WTC11 (cell line): ENCODE measurements around the gene SIK2. TPM values are rescaled to one million over a fixed set of nuclear protein-coding genes. Genes with fewer than 3 reads are reported as not detected.

Experiments
- ATAC-seq: fragments of 200-7000 bp; cut with Tn5 transposase; 2 replicates; pipeline ENCODE4 v1.10.0; 2021; ENCODE audit warnings: mild to moderate bottlenecking, moderate library complexity
- CTCF ChIA-PET: fragments of 300-600 bp; sonication (Branson Sonifier 250); formaldehyde crosslinking; loops from one replicate; lab custom pipeline; 2021; ENCODE audit warnings: antibody characterized with exemption; lab: Charles Lee
- POLR2A ChIA-PET: fragments of 350-600 bp; sonication (Branson Sonifier 250); formaldehyde crosslinking; loops from one replicate; lab custom pipeline; 2021; ENCODE audit warnings: antibody characterized with exemption; lab: Charles Lee
- DNase-seq: peaks from one replicate; pipeline ENCODE4 v3.0.0; 2021; ENCODE audit warnings: low spot score
- H3K27ac Mint-ChIP-seq: 2 replicates; pipeline ENCODE4 v1.8.0; 2021; ENCODE audit warnings: mixed read lengths
- H3K27me3 Mint-ChIP-seq: 2 replicates; pipeline ENCODE4 v1.8.0; 2021; ENCODE audit warnings: low read depth, mild to moderate bottlenecking, moderate library complexity, mixed read lengths
- H3K36me3 Mint-ChIP-seq: 2 replicates; pipeline ENCODE4 v1.8.0; 2021; ENCODE audit warnings: mixed read lengths
- H3K4me1 Mint-ChIP-seq: 2 replicates; pipeline ENCODE4 v1.8.0; 2022; ENCODE audit warnings: mixed read lengths
- H3K4me3 Mint-ChIP-seq: 2 replicates; pipeline ENCODE4 v1.8.0; 2021; ENCODE audit warnings: mild to moderate bottlenecking, moderate library complexity, mixed read lengths
- H3K9me3 Mint-ChIP-seq: 2 replicates; pipeline ENCODE4 v1.8.0; 2021; ENCODE audit warnings: mixed read lengths
- CBFB ChIP-seq: sonication (generic); formaldehyde crosslinking; IDR thresholded peaks from 2 replicates; pipeline ENCODE4 v1.8.1; 2022; ENCODE audit warnings: mild to moderate bottlenecking, low read depth, missing genetic modification reagents
- CDX4 ChIP-seq: fragments of 250-450 bp; sonication (Bioruptor Pico); IDR thresholded peaks from 2 replicates; pipeline ENCODE4 v1.9.0; 2021; ENCODE audit warnings: moderate library complexity, mild to moderate bottlenecking, inconsistent platforms, borderline replicate concordance
- ELF4 ChIP-seq: sonication (generic); formaldehyde crosslinking; IDR thresholded peaks from 2 replicates; pipeline ENCODE4 v1.8.1; 2022; ENCODE audit warnings: low read depth, mild to moderate bottlenecking, moderate library complexity, missing genetic modification reagents
- EMX1 ChIP-seq: fragments of 250-450 bp; sonication (Bioruptor Pico); IDR thresholded peaks from 2 replicates; pipeline ENCODE4 v1.8.0; 2021; ENCODE audit warnings: mild to moderate bottlenecking
- FOXK1 ChIP-seq: sonication (generic); formaldehyde crosslinking; IDR thresholded peaks from 2 replicates; pipeline ENCODE4 v1.8.0; 2022; ENCODE audit warnings: mild to moderate bottlenecking, moderate library complexity, missing genetic modification reagents
- JAZF1 ChIP-seq: fragments of 250-450 bp; sonication (Bioruptor Pico); IDR thresholded peaks from 2 replicates; pipeline ENCODE4 v1.9.0; 2021; ENCODE audit warnings: moderate library complexity, mild to moderate bottlenecking, inconsistent platforms
- MAX ChIP-seq: sonication (generic); formaldehyde crosslinking; IDR thresholded peaks from 2 replicates; pipeline ENCODE4 v1.8.0; 2022; ENCODE audit warnings: mild to moderate bottlenecking, missing genetic modification reagents
- MYBL2 ChIP-seq: sonication (generic); formaldehyde crosslinking; IDR thresholded peaks from 2 replicates; pipeline ENCODE4 v1.8.1; 2023; ENCODE audit warnings: mild to moderate bottlenecking, moderate library complexity, missing genetic modification reagents
- NFE2L1 ChIP-seq: sonication (generic); formaldehyde crosslinking; IDR thresholded peaks from 2 replicates; pipeline ENCODE4 v1.8.1; 2023; ENCODE audit warnings: missing genetic modification reagents
- NR1H2 ChIP-seq: sonication (generic); formaldehyde crosslinking; IDR thresholded peaks from 2 replicates; pipeline ENCODE4 v1.9.0; 2021; ENCODE audit warnings: mild to moderate bottlenecking, moderate library complexity, missing genetic modification reagents
- RELA ChIP-seq: sonication (generic); formaldehyde crosslinking; IDR thresholded peaks from 2 replicates; pipeline ENCODE4 v1.8.1; 2022; ENCODE audit warnings: missing genetic modification reagents, mild to moderate bottlenecking, borderline replicate concordance
- SMAD3 ChIP-seq: sonication (generic); formaldehyde crosslinking; IDR thresholded peaks from 2 replicates; pipeline ENCODE4 v1.8.0; 2022; ENCODE audit warnings: missing genetic modification reagents, mild to moderate bottlenecking, borderline replicate concordance
- SP1 ChIP-seq: sonication (generic); formaldehyde crosslinking; conservative IDR thresholded peaks from 2 replicates; pipeline ENCODE4 v1.8.1; 2022; ENCODE audit warnings: missing genetic modification reagents
- ZMAT4 ChIP-seq: fragments of 250-450 bp; sonication (Bioruptor Pico); IDR thresholded peaks from 2 replicates; pipeline ENCODE4 v1.9.0; 2021; ENCODE audit warnings: mild to moderate bottlenecking
- ZNF138 ChIP-seq: sonication (generic); formaldehyde crosslinking; conservative IDR thresholded peaks from 2 replicates; pipeline ENCODE4 v1.8.1; 2022; ENCODE audit warnings: mild to moderate bottlenecking, moderate library complexity, missing genetic modification reagents
- ZNF512 ChIP-seq: sonication (generic); formaldehyde crosslinking; IDR thresholded peaks from 2 replicates; pipeline ENCODE4 v1.8.1; 2022; ENCODE audit warnings: missing genetic modification reagents, borderline replicate concordance
- total RNA-seq: library from RNA; stranded (reverse); gene quantifications from 3 replicates; pipeline ENCODE4 v1.2.3, GENCODE V29; 2021
- TF ChIP-seq, protein P1 (sequence below): sonication (generic); formaldehyde crosslinking; IDR thresholded peaks from 2 replicates; pipeline ENCODE4 v1.8.1; 2023; ENCODE audit warnings: mild to moderate bottlenecking, missing genetic modification reagents, borderline replicate concordance
- TF ChIP-seq, protein P2 (sequence below): fragments of 250-450 bp; sonication (Bioruptor Pico); IDR thresholded peaks from 2 replicates; pipeline ENCODE4 v1.8.0; 2021; ENCODE audit warnings: mild to moderate bottlenecking
- TF ChIP-seq, protein P3 (sequence below): sonication (generic); formaldehyde crosslinking; IDR thresholded peaks from 2 replicates; pipeline ENCODE4 v1.8.1; 2023; ENCODE audit warnings: mild to moderate bottlenecking, missing genetic modification reagents
- TF ChIP-seq, protein P4 (sequence below): fragments of 250-450 bp; sonication (Bioruptor Pico); conservative IDR thresholded peaks from 2 replicates; pipeline ENCODE4 v1.9.0; 2021; ENCODE audit warnings: mild to moderate bottlenecking

SIK2 gene
- total RNA-seq, 1 experiment from 2014 or later: 7.2 TPM

- ATAC-seq (no peak), DNase-seq (no peak)
- peaks cover 4% of the 10 kb centered on the region for H3K36me3 Mint-ChIP-seq
- H3K27me3 Mint-ChIP-seq: no peaks in the 10 kb centered on the region; the same call in none of the 2 replicates
- H3K4me1 Mint-ChIP-seq: peaks cover 12% of the 10 kb centered on the region; the same call in 1 of the 2 replicates
- H3K9me3 Mint-ChIP-seq: 0 out of 2 replicates have a peak, but pooled peaks cover 5% of the 10 kb centered on the region
- TF ChIP-seq, protein P1, sequence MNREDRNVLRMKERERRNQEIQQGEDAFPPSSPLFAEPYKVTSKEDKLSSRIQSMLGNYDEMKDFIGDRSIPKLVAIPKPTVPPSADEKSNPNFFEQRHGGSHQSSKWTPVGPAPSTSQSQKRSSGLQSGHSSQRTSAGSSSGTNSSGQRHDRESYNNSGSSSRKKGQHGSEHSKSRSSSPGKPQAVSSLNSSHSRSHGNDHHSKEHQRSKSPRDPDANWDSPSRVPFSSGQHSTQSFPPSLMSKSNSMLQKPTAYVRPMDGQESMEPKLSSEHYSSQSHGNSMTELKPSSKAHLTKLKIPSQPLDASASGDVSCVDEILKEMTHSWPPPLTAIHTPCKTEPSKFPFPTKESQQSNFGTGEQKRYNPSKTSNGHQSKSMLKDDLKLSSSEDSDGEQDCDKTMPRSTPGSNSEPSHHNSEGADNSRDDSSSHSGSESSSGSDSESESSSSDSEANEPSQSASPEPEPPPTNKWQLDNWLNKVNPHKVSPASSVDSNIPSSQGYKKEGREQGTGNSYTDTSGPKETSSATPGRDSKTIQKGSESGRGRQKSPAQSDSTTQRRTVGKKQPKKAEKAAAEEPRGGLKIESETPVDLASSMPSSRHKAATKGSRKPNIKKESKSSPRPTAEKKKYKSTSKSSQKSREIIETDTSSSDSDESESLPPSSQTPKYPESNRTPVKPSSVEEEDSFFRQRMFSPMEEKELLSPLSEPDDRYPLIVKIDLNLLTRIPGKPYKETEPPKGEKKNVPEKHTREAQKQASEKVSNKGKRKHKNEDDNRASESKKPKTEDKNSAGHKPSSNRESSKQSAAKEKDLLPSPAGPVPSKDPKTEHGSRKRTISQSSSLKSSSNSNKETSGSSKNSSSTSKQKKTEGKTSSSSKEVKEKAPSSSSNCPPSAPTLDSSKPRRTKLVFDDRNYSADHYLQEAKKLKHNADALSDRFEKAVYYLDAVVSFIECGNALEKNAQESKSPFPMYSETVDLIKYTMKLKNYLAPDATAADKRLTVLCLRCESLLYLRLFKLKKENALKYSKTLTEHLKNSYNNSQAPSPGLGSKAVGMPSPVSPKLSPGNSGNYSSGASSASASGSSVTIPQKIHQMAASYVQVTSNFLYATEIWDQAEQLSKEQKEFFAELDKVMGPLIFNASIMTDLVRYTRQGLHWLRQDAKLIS (CRISPR knock-in tag): no peak
- TF ChIP-seq NFE2L1 (CRISPR knock-in tag) (no peak), ZNF512 (CRISPR knock-in tag) (no peak), SP1 (CRISPR knock-in tag) (no peak), SMAD3 (CRISPR knock-in tag) (no peak), FOXK1 (CRISPR knock-in tag) (no peak), ELF4 (CRISPR knock-in tag) (no peak), JAZF1 (CRISPR knock-in tag) (no peak), RELA (CRISPR knock-in tag) (no peak), EMX1 (no peak), ZMAT4 (CRISPR knock-in tag) (no peak)
- TF ChIP-seq, protein P2, sequence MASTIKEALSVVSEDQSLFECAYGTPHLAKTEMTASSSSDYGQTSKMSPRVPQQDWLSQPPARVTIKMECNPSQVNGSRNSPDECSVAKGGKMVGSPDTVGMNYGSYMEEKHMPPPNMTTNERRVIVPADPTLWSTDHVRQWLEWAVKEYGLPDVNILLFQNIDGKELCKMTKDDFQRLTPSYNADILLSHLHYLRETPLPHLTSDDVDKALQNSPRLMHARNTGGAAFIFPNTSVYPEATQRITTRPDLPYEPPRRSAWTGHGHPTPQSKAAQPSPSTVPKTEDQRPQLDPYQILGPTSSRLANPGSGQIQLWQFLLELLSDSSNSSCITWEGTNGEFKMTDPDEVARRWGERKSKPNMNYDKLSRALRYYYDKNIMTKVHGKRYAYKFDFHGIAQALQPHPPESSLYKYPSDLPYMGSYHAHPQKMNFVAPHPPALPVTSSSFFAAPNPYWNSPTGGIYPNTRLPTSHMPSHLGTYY (CRISPR knock-in tag): no peak
- TF ChIP-seq, protein P3, sequence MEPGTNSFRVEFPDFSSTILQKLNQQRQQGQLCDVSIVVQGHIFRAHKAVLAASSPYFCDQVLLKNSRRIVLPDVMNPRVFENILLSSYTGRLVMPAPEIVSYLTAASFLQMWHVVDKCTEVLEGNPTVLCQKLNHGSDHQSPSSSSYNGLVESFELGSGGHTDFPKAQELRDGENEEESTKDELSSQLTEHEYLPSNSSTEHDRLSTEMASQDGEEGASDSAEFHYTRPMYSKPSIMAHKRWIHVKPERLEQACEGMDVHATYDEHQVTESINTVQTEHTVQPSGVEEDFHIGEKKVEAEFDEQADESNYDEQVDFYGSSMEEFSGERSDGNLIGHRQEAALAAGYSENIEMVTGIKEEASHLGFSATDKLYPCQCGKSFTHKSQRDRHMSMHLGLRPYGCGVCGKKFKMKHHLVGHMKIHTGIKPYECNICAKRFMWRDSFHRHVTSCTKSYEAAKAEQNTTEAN (CRISPR knock-in tag): no peak
- POLR2A ChIA-PET: no interaction called here
- CTCF ChIA-PET: no interaction called here
- no peak overlapping the region for H3K27ac Mint-ChIP-seq
- H3K4me3 Mint-ChIP-seq: no peak overlapping the region
These were observed 13.1 kb upstream of the SIK2 start for GRCh38 chr11:111589114-111589513.

- Mint-ChIP-seq H3K36me3 (peaks cover 4% of the 10 kb centered on the region), H3K9me3 (0 out of 2 replicates have a peak, but pooled peaks cover 5% of the 10 kb centered on the region), H3K4me3 (no peak overlapping the region), H3K27me3 (no peaks in the 10 kb centered on the region; the same call in 1 of the 2 replicates), H3K27ac (no peak overlapping the region), H3K4me1 (peaks cover 6% of the 10 kb centered on the region; the same call in 1 of the 2 replicates)
- ChIA-PET CTCF (no interaction called here), POLR2A (no interaction called here)
- DNase-seq (no peak), ATAC-seq (no peak)
- TF ChIP-seq ZNF138 (CRISPR knock-in tag): no peak
- no peak for TF ChIP-seq NR1H2
- TF ChIP-seq SMAD3 (CRISPR knock-in tag): no peak
- no peak for TF ChIP-seq CBFB
- TF ChIP-seq, protein P4, sequence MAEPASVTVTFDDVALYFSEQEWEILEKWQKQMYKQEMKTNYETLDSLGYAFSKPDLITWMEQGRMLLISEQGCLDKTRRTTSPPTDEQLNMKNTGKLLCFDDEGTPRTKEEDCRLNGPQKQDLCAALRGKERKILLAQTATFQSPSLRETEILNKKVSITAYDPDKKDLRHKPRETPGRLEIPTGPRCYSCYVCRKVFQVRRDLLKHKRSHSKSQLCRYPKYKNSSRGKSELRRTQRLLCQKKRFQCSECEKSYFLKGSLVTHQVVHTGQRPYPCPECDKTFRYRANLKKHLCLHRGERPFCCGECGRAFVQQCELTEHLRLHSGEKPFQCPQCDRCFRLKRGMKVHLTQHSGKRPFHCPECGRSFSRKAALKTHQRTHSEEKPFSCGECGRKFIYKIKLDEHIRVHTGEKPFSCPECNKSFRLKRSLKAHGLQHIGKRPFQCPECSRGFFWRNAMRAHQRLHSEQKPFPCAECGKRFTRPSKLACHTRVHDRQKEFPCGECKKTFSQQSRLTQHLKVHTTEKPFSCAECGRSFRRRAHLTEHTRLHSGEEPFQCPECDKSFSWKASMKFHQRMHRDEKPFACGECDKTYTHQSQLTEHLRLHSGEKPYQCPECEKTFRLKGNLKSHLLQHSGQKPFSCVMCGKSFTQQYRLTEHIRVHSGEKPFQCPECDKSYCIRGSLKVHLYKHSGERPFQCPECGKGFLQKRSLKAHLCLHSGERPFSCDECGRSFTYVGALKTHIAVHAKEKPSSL: no peak
- no peak for TF ChIP-seq MAX
- no peak for TF ChIP-seq RELA (CRISPR knock-in tag)
- TF ChIP-seq MYBL2 (CRISPR knock-in tag): no peak
- no peak for TF ChIP-seq CDX4 (CRISPR knock-in tag)
These were observed 12.3 kb upstream of the SIK2 start for GRCh38 chr11:111589886-111590499.
